Right lobe of liver (tissue), 4 donors: ENCODE measurements around the gene MAML2.

Source experiments
- POLR2A ChIP-seq: fragments of 450-650 bp; IDR thresholded peaks from one replicate; pipeline ENCODE4 v1.6.1; 2017; ENCODE audit warnings: antibody characterized with exemption, mild to moderate bottlenecking
- TF ChIP-seq, protein P1 (sequence below), 4 donors: fragments of 200-600 bp in 3 of 4; fragments of 450-650 bp in 1 of 4; IDR thresholded peaks; one replicate each; pipeline versions ENCODE4 v1.5.1 to v1.8.0; 2016 to 2022; ENCODE audit warnings: antibody characterized with exemption in 4 of 4, mild to moderate bottlenecking in 2 of 4
- donor health status: DM: no; HTN: no; CAD: no.
- donor health status: DM: no; HTN: no; CAD: no.
- donor health status: DM: no; HTN: yes; CAD: no.

DNA sequence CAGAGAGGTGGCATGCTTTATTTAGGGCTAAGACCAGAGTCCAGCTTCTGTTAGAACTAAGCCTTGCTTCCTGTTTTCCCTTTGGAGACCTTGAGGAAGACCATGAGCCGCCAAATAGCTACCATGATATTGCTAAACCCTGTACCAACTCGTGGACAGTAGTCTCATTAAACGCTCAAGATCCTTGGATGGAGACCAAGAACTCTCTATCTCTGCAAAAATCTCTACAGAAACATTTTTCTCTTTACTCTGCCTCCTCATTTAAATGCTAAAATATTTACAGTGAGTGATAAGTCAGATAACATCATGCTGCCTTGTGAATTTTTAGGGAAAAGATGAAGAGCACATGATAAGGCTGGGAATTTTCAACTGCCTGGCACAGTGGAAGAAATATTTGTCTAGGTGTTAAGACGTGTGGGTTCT lies 197.8 kb downstream of the MAML2 start:
- TF ChIP-seq, protein P1, sequence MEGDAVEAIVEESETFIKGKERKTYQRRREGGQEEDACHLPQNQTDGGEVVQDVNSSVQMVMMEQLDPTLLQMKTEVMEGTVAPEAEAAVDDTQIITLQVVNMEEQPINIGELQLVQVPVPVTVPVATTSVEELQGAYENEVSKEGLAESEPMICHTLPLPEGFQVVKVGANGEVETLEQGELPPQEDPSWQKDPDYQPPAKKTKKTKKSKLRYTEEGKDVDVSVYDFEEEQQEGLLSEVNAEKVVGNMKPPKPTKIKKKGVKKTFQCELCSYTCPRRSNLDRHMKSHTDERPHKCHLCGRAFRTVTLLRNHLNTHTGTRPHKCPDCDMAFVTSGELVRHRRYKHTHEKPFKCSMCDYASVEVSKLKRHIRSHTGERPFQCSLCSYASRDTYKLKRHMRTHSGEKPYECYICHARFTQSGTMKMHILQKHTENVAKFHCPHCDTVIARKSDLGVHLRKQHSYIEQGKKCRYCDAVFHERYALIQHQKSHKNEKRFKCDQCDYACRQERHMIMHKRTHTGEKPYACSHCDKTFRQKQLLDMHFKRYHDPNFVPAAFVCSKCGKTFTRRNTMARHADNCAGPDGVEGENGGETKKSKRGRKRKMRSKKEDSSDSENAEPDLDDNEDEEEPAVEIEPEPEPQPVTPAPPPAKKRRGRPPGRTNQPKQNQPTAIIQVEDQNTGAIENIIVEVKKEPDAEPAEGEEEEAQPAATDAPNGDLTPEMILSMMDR (IDR thresholded peaks at IDR 0.05) = no peak
- no peak for TF ChIP-seq POLR2A
